ENCODE results near the gene CERS6.

DNA sequence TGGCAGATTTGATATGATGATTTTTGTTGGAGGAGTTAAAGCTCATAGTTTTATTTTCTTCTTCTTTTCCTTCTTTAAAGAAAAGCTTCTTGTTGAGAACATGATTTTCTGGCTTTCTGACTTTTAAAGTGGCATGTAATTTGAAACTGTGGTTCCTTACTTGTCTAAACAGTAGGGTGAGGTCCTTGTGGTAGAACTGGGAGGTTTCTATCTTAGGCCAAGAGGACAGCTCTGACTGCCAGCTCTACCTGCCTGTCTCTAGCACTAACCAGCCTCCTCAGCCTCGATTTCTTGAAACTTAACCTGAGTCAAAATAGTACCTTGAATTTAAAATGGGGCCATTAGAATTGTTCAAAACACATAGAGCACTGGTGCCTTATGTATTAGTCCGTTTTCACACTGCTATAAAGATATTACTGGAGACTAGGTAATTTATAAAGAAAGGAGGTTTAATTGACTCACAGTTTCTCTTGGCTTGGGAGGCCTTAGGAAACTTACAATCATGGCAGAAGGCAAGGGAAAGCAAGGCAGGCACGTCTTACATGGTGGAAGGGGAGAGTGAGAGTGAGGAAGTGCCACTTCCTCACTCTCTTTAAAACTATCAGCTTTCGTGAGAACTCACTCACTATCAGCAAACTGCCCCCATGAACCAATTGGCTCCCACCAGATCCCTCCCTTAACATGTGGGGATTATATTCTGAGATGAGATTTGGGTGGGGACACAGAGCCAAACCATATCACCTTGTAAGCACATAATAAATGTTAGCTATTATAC lies 119.0 kb downstream of the CERS6 start:
- TF ChIP-seq GATA2 (IDR thresholded peaks at IDR 0.05; ENCODE audit: low read depth, low read length) (no peak), GATA3 (IDR thresholded peaks at IDR 0.05; ENCODE audit: low read depth, low read length) (no peak)
